Measurements from ENCODE around the gene IFNA4.
A peak's percentile ranks its signal among the peaks of the same experiment; 100 is the strongest.

Gene IFNA4

DNA sequence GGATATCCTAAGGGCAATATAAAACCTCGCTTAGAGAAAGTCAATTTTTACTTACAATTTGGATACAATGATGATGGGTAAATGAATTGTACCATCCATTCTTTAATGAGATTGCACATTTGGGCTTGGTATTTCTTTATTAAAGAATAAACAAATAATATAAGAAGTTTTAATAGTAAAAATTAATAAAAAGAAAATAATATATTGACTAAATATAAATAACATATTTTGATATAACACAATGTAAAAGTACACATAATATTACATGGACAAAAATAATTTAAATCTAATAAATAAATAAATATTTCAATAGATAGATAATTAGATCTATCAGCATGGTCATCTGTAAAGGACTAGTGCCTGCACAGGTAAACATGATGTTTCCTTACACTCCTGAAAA lies 21.9 kb downstream of the IFNA4 start:
- H3K36me3 ChIP-seq (ENCODE audit: control insufficient read depth, insufficient read depth, low read length), result no peaks in the 10 kb centered on the region
- DNase-seq (ENCODE audit: extremely low read depth, insufficient read length), result no peak
- no peak overlapping the region for H3K4me3 ChIP-seq (replicated peaks; ENCODE audit: low read depth, low read length)
- no peaks in the 10 kb centered on the region for H3K27me3 ChIP-seq (replicated peaks; ENCODE audit: control insufficient read depth, insufficient read depth, low read length)
- TF ChIP-seq, protein P1, sequence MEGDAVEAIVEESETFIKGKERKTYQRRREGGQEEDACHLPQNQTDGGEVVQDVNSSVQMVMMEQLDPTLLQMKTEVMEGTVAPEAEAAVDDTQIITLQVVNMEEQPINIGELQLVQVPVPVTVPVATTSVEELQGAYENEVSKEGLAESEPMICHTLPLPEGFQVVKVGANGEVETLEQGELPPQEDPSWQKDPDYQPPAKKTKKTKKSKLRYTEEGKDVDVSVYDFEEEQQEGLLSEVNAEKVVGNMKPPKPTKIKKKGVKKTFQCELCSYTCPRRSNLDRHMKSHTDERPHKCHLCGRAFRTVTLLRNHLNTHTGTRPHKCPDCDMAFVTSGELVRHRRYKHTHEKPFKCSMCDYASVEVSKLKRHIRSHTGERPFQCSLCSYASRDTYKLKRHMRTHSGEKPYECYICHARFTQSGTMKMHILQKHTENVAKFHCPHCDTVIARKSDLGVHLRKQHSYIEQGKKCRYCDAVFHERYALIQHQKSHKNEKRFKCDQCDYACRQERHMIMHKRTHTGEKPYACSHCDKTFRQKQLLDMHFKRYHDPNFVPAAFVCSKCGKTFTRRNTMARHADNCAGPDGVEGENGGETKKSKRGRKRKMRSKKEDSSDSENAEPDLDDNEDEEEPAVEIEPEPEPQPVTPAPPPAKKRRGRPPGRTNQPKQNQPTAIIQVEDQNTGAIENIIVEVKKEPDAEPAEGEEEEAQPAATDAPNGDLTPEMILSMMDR (IDR thresholded peaks at IDR 0.05; ENCODE audit: insufficient read depth, low read length, poor library complexity, severe bottlenecking), result no peak

DNA sequence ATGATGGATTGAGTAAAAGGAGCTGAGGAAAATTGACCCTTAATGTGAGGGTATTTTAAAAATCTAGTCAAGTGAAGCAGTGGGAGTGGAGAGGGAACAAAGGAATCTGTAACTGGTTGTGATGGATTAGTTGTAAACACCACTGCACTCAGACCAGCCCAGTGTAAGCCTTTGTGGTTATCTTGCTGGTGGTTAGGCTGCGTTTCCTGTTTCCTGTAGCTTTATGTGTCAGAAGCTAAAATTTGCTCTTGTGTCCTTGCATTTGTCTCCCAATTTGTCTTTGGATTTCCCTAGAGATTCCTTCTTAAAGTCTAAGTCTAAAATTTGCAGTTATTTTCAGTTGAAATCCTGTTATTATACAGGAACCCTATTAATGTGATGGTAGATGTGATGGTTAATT lies 27.2 kb downstream of the IFNA4 start:
- no peak overlapping the region for H3K4me3 ChIP-seq (replicated peaks; ENCODE audit: low read depth, low read length)
- H3K27me3 ChIP-seq (replicated peaks; ENCODE audit: control insufficient read depth, insufficient read depth, low read length), result no peaks in the 10 kb centered on the region
- TF ChIP-seq, protein P1 (IDR thresholded peaks at IDR 0.05; ENCODE audit: insufficient read depth, low read length, poor library complexity, severe bottlenecking), result no peak
- DNase-seq (ENCODE audit: extremely low read depth, insufficient read length), result no peak
- H3K36me3 ChIP-seq (ENCODE audit: control insufficient read depth, insufficient read depth, low read length), result no peaks in the 10 kb centered on the region

DNA sequence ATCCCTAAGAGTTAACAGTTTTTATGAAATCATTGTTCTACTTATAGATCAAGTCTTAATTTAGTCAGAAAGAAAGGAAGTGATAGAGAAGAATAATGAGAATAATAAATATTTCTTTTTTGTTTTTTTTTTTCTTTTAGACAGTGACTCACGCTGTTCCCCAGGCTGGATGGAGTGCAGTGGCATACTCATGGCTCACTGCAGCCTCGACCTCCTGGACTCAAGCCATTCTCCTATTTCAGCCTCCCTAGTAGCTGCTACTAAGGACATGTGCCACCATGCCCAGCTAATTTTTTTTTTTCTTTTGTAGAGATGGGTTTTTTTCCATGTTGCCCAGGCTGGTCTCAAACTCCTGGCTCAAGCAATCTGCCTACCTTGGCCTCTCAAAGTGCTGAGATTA lies 31.9 kb downstream of the IFNA4 start:
- Histone ChIP-seq H3K4me3 (replicated peaks; ENCODE audit: low read depth, low read length) (no peak overlapping the region), H3K27me3 (replicated peaks; ENCODE audit: control insufficient read depth, insufficient read depth, low read length) (no peaks in the 10 kb centered on the region), H3K36me3 (ENCODE audit: control insufficient read depth, insufficient read depth, low read length) (no peaks in the 10 kb centered on the region)
- no peak for DNase-seq (ENCODE audit: extremely low read depth, insufficient read length)
- TF ChIP-seq, protein P1 (IDR thresholded peaks at IDR 0.05; ENCODE audit: insufficient read depth, low read length, poor library complexity, severe bottlenecking), result no peak

DNA sequence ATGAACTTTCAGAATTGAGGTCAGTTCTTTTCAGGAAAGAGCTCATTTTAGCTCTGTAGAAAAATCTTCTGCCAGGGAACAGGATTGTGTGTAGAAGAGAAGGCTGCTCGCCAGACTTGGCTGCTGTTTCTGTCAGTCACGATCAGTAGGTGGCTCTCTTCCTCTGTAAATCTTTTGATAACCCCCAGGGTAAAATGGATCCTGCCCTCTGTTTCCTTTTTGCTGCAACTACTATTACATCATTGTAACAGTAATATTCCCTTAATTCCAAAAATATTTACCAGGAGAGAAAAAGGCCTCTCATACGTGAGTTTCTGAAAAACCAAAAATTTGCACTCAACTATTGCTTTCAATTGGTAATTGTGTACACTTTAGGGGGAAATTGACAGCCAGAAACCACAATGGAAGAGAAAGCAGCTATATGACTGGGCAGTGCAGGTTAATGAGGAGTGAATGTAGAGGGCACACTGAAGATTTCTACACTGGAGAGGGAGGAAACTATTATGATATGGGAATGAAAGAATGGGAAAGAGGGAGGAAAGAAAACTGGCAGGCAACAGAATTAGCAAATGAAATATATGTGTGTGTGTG lies 33.3 kb downstream of the IFNA4 start:
- H3K27me3 ChIP-seq (replicated peaks; ENCODE audit: control insufficient read depth, insufficient read depth, low read length), result no peaks in the 10 kb centered on the region
- no peak for DNase-seq (ENCODE audit: extremely low read depth, insufficient read length)
- TF ChIP-seq, protein P1 (IDR thresholded peaks at IDR 0.05; ENCODE audit: insufficient read depth, low read length, poor library complexity, severe bottlenecking), result peak; percentile 44
- no peaks in the 10 kb centered on the region for H3K36me3 ChIP-seq (ENCODE audit: control insufficient read depth, insufficient read depth, low read length)
- H3K4me3 ChIP-seq (replicated peaks; ENCODE audit: low read depth, low read length), result no peak overlapping the region

DNA sequence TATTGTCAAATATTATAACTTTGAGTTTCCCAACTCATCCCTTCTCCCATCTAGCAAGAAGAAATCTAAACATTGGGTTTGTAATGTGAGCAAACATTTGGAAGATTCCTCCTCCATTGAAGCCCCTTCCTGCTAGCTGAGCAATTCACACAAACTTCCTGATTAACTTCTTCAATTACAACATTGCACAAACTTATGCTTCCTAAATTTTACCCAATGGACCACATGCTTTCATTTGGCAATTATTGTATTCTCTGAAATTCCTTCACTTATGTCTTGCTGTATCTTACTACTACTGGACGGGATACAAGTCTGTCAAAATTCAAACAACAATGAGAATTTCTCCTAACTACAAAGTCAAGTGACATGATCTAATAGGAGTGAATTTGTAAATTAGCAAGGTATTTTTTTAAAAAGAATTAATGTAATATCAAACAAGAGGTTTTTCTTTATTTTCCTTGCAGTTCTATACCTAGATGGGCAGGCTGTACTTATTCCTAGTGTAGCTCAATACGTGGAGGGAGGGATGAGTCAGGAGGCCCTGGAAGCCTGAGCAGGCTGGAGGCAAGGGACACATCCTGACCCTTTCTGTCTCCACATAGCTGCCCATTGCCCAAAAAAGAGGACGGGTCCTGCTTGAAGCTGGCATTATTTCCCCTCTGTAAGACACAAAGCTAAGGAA lies 33.9 kb downstream of the IFNA4 start:
- TF ChIP-seq, protein P1 (IDR thresholded peaks at IDR 0.05; ENCODE audit: insufficient read depth, low read length, poor library complexity, severe bottlenecking), result no peak
- Histone ChIP-seq H3K27me3 (replicated peaks; ENCODE audit: control insufficient read depth, insufficient read depth, low read length) (no peaks in the 10 kb centered on the region), H3K4me3 (replicated peaks; ENCODE audit: low read depth, low read length) (no peak overlapping the region), H3K36me3 (ENCODE audit: control insufficient read depth, insufficient read depth, low read length) (no peaks in the 10 kb centered on the region)
- no peak for DNase-seq (ENCODE audit: extremely low read depth, insufficient read length)
